CD1c-positive myeloid dendritic cell (primary cell): ENCODE measurements around the gene HIBCH.
"Not testable (repeated sequence)": the region's sequence is repeated elsewhere in the genome, so short reads cannot be mapped to it uniquely, and the experiment has no call there.

Source experiments
- DNase-seq: peaks from one replicate; pipeline ENCODE4 v3.0.0-alpha.2; 2016; ENCODE audit errors: extremely low spot score

HIBCH gene

GRCh38 chr2:190308031-190308430, 11.6 kb downstream of the HIBCH start:
- DNase-seq: no peak

GRCh38 chr2:190304404-190304803, 15.2 kb downstream of the HIBCH start:
- no peak for DNase-seq

- DNase-seq: no peak
Observed at GRCh38 chr2:190303647-190304046, 16.0 kb downstream of the HIBCH start.

GRCh38 chr2:190302052-190302451, 17.6 kb downstream of the HIBCH start:
- DNase-seq: no peak

GRCh38 chr2:190301032-190301431, 18.6 kb downstream of the HIBCH start:
- DNase-seq: no peak

GRCh38 chr2:190297880-190298279, 21.7 kb downstream of the HIBCH start:
- not testable (repeated sequence) for DNase-seq

GRCh38 chr2:190283783-190284182, 35.8 kb downstream of the HIBCH start:
- DNase-seq: no peak

- DNase-seq: no peak
Observed at GRCh38 chr2:190280565-190281350, 38.9 kb downstream of the HIBCH start.

- DNase-seq: not testable (repeated sequence)
Observed at GRCh38 chr2:190279256-190280134, 40.1 kb downstream of the HIBCH start.

- peak; percentile 43 for DNase-seq
Observed at GRCh38 chr2:190277234-190278112, 42.2 kb downstream of the HIBCH start.

- DNase-seq: no peak
Observed at GRCh38 chr2:190272457-190272842, 47.2 kb downstream of the HIBCH start.

- no peak for DNase-seq
Observed at GRCh38 chr2:190271783-190272456, 47.7 kb downstream of the HIBCH start.

- no peak for DNase-seq
Observed at GRCh38 chr2:190270298-190270697, 49.3 kb downstream of the HIBCH start.

GRCh38 chr2:190269699-190270098, 49.9 kb downstream of the HIBCH start:
- not testable (repeated sequence) for DNase-seq

- no peak for DNase-seq
Observed at GRCh38 chr2:190267302-190267701, 52.3 kb downstream of the HIBCH start.

- no peak for DNase-seq
Observed at GRCh38 chr2:190266314-190266713, 53.3 kb downstream of the HIBCH start.

GRCh38 chr2:190261851-190262250, 57.8 kb downstream of the HIBCH start:
- DNase-seq: no peak

- DNase-seq: no peak
Observed at GRCh38 chr2:190256087-190256486, 63.5 kb downstream of the HIBCH start.

GRCh38 chr2:190255676-190256075, 64.0 kb downstream of the HIBCH start:
- no peak for DNase-seq

GRCh38 chr2:190254063-190254850, 65.4 kb downstream of the HIBCH start:
- DNase-seq: no peak
